Mammary epithelial cell (primary cell): ENCODE data around the gene P2RY11.

Experiments used
- EZH2 ChIP-seq: IDR thresholded peaks from 2 replicates; pipeline ENCODE4 v1.6.1; 2012; ENCODE audit warnings: low read length, inconsistent platforms, borderline replicate concordance
- TF ChIP-seq, protein P1 (sequence below), 2 donors: IDR thresholded peaks in 1 of 2; conservative IDR thresholded peaks in 1 of 2; 2 replicates each; pipeline ENCODE4 v1.5.1; 2011 to 2012; ENCODE audit warnings: inconsistent platforms in 2 of 2, low read length in 2 of 2, mild to moderate bottlenecking in 2 of 2, control low read depth in 1 of 2, low read depth in 1 of 2; ENCODE audit not compliant: insufficient read depth in 1 of 2; ENCODE audit errors: extremely low read depth in 1 of 2

DNA sequence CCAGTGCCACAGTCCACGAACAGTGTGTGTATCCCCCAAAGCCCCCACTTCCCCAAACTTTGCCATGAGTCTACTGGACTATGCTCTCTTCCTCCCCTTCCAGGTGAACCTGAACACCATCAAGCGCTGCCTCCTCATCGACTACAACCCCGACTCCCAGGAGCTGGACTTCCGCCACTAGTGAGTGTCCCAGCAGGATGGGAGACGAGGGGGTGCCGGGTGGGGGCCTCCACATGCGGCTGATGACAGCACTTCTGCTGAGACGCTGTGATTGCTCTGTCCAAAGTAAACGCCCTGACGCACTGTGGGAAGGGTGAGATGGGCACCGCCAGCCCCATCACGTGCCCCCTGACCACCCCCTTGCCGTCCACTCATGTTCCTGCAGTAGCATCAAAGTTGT lies 2.0 kb upstream of the P2RY11 start:
- TF ChIP-seq EZH2 = no peak
- TF ChIP-seq, protein P1, sequence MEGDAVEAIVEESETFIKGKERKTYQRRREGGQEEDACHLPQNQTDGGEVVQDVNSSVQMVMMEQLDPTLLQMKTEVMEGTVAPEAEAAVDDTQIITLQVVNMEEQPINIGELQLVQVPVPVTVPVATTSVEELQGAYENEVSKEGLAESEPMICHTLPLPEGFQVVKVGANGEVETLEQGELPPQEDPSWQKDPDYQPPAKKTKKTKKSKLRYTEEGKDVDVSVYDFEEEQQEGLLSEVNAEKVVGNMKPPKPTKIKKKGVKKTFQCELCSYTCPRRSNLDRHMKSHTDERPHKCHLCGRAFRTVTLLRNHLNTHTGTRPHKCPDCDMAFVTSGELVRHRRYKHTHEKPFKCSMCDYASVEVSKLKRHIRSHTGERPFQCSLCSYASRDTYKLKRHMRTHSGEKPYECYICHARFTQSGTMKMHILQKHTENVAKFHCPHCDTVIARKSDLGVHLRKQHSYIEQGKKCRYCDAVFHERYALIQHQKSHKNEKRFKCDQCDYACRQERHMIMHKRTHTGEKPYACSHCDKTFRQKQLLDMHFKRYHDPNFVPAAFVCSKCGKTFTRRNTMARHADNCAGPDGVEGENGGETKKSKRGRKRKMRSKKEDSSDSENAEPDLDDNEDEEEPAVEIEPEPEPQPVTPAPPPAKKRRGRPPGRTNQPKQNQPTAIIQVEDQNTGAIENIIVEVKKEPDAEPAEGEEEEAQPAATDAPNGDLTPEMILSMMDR (conservative IDR thresholded peaks at IDR 0.05 in 1 of 2, IDR thresholded peaks at IDR 0.05 in 1 of 2; ENCODE audit: extremely low read depth in 1 of 2, insufficient read depth in 1 of 2, low read depth in 1 of 2, low read length in 2 of 2) = no peak
